Kasumi-1 (cell line): Measurements from ENCODE around the gene RAE1.

ENCODE experiments used
- DNase-seq, 2 experiments: peaks; one replicate each; lab custom pipeline; 2025; lab: John Stamatoyannopoulos, UW

RAE1 gene, protein sequence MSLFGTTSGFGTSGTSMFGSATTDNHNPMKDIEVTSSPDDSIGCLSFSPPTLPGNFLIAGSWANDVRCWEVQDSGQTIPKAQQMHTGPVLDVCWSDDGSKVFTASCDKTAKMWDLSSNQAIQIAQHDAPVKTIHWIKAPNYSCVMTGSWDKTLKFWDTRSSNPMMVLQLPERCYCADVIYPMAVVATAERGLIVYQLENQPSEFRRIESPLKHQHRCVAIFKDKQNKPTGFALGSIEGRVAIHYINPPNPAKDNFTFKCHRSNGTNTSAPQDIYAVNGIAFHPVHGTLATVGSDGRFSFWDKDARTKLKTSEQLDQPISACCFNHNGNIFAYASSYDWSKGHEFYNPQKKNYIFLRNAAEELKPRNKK

DNA sequence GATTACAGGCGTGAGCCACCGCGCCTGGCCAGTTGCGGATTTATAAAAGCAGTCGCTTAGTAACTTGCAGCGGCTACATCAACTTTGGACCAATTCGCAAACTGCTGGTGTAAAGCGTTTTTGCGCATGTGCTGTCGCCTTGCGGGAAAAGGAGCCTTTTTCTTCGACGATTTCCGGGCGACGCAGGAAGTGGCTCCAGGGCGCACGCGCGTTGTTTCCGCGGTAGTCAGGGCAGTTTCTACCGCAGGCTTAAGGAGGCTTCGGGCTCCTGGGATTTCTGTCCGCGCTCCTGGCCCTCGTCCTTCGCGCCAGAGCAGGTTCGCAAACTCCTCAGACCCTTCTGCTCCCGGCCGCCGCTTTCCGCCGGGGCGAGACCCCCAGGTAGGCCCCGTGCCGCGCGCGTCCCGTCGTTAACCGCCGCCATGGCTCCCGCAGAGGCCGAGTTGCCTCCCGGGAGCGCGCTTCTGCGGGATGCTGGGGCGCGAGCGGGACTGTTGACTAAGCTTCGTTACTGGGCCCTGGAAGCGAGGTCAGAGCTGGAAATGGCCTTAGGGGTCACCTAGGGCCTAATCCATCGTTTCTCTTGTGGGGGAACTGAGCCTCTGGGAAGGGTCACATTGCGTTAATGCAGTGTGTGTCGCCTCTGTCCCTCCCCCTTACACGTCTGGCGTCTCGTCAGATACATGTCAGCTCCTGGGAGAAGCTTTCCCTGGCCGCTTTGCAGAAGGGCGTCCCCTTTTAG is at the start of gene RAE1:
RAE1 (plus strand) TSS at position 214 of the 742 bp plus-strand sequence. CDS start 2,784 bp downstream, outside the sequence.
- peak; percentile 86 to 88 for DNase-seq

DNA sequence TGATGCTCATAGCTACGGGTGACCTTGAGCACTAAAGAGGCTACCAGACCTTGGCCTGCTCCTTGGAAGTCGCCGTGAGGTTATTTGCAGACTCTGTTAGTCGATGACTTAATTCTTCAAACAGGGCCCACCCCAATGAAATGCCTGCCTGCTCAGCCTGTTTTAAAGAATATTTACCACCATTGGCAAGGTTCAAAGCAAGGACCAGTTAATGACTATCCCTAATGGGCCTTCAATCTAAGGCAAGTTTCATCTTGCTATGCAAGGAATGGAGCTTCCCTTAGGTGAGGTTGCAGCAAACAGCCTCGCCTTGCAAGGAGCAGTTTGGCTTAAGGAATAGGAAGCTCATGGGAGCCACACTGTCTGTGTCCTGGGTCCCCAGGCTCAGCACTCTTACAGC is 44.3 kb upstream of the RAE1 start:
- DNase-seq: no peak

- DNase-seq: no peak
Measured at GRCh38 chr20:57308451-57309271, 42.4 kb upstream of the RAE1 start.

DNA sequence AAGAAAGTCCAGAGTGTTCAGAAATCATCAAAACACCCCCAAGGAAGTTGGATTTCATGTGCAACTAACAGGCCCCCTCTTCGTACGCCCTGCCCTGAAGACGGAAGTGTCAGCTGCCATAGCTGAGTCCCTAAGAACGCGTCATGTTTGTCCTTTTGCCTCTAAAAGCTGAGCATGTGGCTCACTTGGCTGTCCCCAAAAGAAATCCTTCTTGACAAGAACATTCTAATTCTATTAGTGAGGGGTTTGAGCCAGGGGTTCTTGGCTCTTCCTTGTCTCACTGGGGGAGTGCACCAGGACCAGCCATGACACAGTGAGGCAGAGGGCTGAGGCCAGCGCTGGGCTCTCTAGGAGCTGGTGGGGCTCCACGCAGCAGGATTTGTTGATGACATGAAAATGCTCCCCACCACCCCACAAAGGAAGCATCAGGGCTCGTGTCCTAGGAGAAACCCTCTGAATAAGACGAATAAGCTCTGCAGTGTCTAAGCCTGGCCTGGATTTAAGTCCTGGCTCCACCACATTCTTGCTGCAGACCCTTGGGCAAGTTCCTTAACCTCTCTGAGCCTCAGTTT is 41.4 kb upstream of the RAE1 start:
- no peak for DNase-seq

- DNase-seq: no peak
Measured at GRCh38 chr20:57310821-57311514, 40.1 kb upstream of the RAE1 start.

DNA sequence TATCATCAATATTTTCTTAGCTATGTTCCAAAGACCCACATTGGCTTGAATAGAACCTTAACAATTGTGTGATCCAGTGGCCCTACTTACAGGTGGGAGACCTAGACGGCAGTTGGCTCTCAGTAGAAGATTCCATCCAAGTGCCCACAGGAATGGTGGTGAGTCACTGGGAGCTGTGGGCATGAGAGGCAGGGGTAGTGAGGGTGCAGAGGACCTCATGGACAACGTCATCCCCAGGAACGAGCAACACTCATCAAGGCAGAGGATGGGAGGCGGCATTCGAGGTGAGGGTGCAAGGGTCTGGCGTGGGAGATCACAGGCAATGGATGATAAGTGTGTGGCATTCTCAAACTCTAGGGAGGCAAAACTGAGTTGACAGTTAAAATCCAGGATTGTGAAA is 38.9 kb upstream of the RAE1 start:
- no peak for DNase-seq

DNA sequence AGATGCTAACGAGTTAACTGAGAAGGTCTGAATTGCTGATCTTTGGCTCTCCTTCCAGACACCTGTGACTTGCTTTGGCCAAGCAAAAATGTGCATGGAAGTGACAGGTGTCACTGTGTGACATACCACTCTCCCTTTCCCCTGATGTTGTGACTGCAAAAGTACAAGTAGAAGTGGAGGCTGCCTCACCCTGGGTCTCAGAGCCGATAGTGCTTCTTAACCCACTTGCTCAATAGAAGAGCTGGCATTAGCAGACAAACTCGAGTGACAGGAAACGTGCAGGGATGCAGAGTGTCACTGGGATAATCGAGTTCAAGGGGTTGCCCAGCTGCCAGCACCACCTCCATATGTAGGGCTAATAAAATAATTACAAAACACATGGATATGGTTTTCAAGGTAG is 37.8 kb upstream of the RAE1 start:
- DNase-seq: no peak

- no peak for DNase-seq
Measured at GRCh38 chr20:57313951-57314350, 37.1 kb upstream of the RAE1 start.

- no peak for DNase-seq
Measured at GRCh38 chr20:57315083-57315975, 35.7 kb upstream of the RAE1 start.

DNA sequence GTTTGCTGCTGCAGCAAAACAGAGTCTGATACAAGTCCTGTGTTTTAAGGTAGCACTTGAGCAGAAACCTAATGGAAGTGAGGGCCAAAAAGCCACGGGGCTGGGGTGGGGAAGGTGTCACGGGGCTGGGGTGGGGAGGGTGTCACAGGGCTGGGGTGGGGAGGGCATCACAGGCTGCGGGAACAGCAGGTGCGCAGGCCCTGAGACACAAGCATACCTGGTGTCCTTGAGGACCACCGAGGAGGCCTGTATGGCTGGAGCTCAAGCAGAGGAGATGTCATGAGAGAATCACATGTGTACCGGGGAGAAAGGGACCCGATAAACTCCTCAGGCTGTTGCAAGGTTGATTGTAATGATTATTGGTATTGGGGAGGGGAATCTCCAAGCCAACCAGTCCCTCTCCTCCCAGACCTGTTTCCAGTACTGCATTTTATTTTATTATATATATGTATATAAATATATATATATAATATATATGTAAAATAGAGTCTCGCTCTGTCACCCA is 35.0 kb upstream of the RAE1 start:
- DNase-seq: no peak

DNA sequence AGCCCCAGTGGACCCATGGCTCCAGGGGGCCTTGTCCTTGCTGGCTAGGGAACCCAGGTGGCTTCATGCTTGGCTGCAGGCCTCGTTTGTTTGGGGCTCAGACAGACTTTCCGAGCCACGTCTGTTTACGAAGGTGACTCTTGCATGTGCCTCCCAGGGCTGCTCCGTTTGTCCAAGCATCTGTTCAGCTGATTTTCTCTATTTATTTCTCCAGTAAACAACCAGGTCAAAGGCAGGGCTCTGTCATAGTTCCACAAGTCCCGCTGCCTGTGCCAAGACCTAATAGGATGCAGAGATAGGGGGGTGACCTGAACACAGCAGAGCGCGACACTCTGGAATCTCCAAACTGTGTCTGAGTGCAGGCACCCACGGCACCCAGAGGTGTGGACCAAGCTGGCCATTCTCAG is 34.3 kb upstream of the RAE1 start:
- no peak for DNase-seq

GRCh38 chr20:57317316-57317788 is 33.7 kb upstream of the RAE1 start:
- DNase-seq: no peak

- DNase-seq: no peak
Measured at GRCh38 chr20:57317789-57318371, 33.2 kb upstream of the RAE1 start.

DNA sequence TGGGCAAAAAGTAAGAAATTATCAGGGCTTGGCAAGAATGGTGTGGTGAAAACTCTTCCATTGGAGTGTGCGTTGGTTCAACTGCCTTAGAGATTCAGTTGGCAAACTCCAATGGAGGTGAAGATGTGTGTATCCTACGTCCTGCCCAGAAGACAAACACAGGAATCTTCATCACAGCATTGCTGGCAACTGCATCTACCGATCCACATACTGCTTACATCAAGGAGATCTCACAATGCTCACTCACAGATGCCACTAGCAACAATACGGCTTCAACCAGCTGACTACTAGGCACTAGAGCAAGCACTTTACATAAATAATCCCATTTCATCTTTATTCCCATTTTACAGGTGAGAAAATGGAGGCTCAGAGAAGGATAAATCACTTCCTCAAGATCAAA is 31.5 kb upstream of the RAE1 start:
- no peak for DNase-seq

GRCh38 chr20:57320358-57320757 is 30.7 kb upstream of the RAE1 start:
- no peak for DNase-seq

GRCh38 chr20:57321142-57321541 is 29.9 kb upstream of the RAE1 start:
- no peak for DNase-seq

GRCh38 chr20:57322476-57322875 is 28.6 kb upstream of the RAE1 start:
- no peak for DNase-seq

GRCh38 chr20:57323034-57323433 is 28.0 kb upstream of the RAE1 start:
- no peak for DNase-seq

DNA sequence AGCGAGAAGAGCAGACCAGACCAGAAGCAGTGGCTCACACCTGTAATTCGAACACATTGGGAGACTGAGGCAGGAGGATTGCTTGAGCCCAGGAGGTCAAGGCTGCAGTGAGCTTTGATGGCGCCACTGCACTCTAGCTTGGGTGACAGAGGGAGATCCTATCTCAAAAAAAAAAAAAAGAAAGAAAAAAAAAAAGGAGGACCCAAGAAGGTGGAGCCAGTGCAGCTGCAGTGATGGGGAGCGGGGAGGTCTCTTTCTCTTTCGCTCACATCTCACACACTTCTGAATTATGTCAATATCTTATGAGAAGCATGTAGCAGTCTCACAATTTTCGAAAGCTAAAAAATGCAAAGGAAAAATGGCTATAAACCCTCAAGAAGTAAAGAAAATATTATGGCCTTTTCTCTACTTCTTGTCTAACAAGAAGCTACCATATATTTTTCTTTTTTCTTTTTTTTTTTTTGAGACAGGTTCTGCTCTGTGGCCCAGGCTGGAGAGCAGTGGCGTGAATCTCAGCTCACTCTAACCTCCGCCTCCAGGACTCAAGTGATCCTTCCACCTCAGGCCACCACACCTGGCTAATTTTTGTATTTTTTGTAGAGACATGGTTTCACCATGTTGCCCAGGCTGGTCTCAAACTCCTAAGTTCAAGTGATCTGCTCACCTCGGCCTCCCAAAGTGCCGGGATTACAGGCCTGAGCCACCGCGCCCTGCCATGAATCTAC is 25.3 kb upstream of the RAE1 start:
- DNase-seq: no peak
